Liver (tissue), 3 donors: ENCODE data around the gene TIE1.

Source experiments
- CTCF ChIP-seq: fragments of 150-350 bp; IDR thresholded peaks from 2 replicates; pipeline ENCODE4 v1.5.1; 2017; ENCODE audit warnings: improper control_type of control experiment, low read depth, low read length; ENCODE audit not compliant: missing input control
- EGR1 ChIP-seq, 2 donors: IDR thresholded peaks; 2 replicates each; pipeline ENCODE4 v1.6.1; 2016 to 2018; ENCODE audit warnings: antibody characterized with exemption in 2 of 2, low read depth in 2 of 2
- FOXA1 ChIP-seq: IDR thresholded peaks from 2 replicates; pipeline ENCODE4 v1.6.1; 2016; ENCODE audit warnings: antibody characterized with exemption
- GABPA ChIP-seq, 2 donors: IDR thresholded peaks in 1 of 2; conservative IDR thresholded peaks in 1 of 2; 2 replicates each; pipeline ENCODE4 v1.6.1; 2016; ENCODE audit warnings: antibody characterized with exemption in 2 of 2, mild to moderate bottlenecking in 1 of 2, moderate library complexity in 1 of 2
- HNF4A ChIP-seq, 2 donors: conservative IDR thresholded peaks; 2 replicates each; pipeline ENCODE4 v1.6.1; 2016; ENCODE audit warnings: antibody characterized with exemption in 2 of 2, mild to moderate bottlenecking in 2 of 2
- REST ChIP-seq: IDR thresholded peaks from 2 replicates; pipeline ENCODE4 v1.6.1; 2016; ENCODE audit warnings: antibody characterized with exemption, mild to moderate bottlenecking
- TAF1 ChIP-seq: conservative IDR thresholded peaks from 2 replicates; pipeline ENCODE4 v1.6.1; 2016; ENCODE audit warnings: antibody characterized with exemption, mild to moderate bottlenecking
- donor health status: healthy.
- donor health status: healthy.

GRCh38 chr1:43325381-43325780 is 24.6 kb downstream of the TIE1 start:
- TF ChIP-seq CTCF (no peak), FOXA1 (no peak), REST (no peak), GABPA (IDR thresholded peaks at IDR 0.05 in 1 of 2, conservative IDR thresholded peaks at IDR 0.05 in 1 of 2) (no peak), EGR1 (IDR thresholded peaks at IDR 0.05; ENCODE audit: low read depth in 2 of 2) (no peak), HNF4A (conservative IDR thresholded peaks at IDR 0.05) (no peak), TAF1 (no peak)
